Lower leg skin (tissue), 3 donors: ENCODE data around the gene SORCS2.

Experiments
- POLR2A ChIP-seq, 2 donors: fragments of 450-650 bp; IDR thresholded peaks; one replicate each; pipeline ENCODE4 v1.6.1; 2016 to 2017; ENCODE audit warnings: antibody characterized with exemption in 2 of 2, mild to moderate bottlenecking in 1 of 2, moderate library complexity in 1 of 2
- TF ChIP-seq, protein P1 (sequence below), 3 donors: fragments of 450-650 bp; IDR thresholded peaks; one replicate each; pipeline ENCODE4 v1.5.1; 2016; ENCODE audit warnings: antibody characterized with exemption in 3 of 3, mild to moderate bottlenecking in 3 of 3, moderate library complexity in 2 of 3

DNA sequence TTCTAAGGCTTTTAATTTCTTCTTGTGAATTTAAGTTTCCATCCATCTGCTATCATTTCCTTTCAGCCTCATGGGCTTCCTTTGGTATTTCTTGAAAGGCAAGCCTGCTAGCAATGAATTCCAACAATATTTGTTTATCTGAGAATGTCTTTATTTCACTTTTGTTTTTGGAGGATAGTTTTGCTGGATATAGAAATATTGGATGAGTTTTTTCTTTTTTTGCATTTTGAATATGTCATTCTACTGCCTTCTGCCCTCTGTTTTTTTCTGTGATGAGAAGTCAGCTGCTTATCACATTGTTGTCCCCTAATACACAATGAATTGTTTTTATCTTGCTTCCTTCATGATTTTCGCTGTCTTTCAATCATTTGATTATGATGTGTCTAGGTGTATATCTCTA, 13.2 kb upstream of the SORCS2 start:
- no peak for TF ChIP-seq POLR2A (IDR thresholded peaks at IDR 0.05)
- TF ChIP-seq, protein P1, sequence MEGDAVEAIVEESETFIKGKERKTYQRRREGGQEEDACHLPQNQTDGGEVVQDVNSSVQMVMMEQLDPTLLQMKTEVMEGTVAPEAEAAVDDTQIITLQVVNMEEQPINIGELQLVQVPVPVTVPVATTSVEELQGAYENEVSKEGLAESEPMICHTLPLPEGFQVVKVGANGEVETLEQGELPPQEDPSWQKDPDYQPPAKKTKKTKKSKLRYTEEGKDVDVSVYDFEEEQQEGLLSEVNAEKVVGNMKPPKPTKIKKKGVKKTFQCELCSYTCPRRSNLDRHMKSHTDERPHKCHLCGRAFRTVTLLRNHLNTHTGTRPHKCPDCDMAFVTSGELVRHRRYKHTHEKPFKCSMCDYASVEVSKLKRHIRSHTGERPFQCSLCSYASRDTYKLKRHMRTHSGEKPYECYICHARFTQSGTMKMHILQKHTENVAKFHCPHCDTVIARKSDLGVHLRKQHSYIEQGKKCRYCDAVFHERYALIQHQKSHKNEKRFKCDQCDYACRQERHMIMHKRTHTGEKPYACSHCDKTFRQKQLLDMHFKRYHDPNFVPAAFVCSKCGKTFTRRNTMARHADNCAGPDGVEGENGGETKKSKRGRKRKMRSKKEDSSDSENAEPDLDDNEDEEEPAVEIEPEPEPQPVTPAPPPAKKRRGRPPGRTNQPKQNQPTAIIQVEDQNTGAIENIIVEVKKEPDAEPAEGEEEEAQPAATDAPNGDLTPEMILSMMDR (IDR thresholded peaks at IDR 0.05): no peak
